SU-DHL-6 (cell line): ENCODE results near the gene PIGZ.

ENCODE experiments used
- H2AFZ ChIP-seq: fragments of 200-600 bp; sonication (generic); 2 replicates; pipeline ENCODE4 v1.6.1; 2014; ENCODE audit warnings: low read depth, mild to moderate bottlenecking, moderate library complexity, mixed read lengths, antibody characterized with exemption, low read length; ENCODE audit not compliant: severe bottlenecking
- H3F3A ChIP-seq: fragments of 200-600 bp; shearing (Covaris generic); 2 replicates; pipeline ENCODE4 v1.6.0; 2016; ENCODE audit warnings: antibody characterized with exemption, mild to moderate bottlenecking; ENCODE audit not compliant: insufficient read depth
- H3K27ac ChIP-seq: fragments of 200-600 bp; sonication (generic); 2 replicates; pipeline ENCODE4 v1.5.1; 2016; ENCODE audit warnings: low read depth, mild to moderate bottlenecking, low read length, moderate library complexity, mixed read lengths
- H3K27me3 ChIP-seq: fragments of 200-600 bp; sonication (generic), shearing (Covaris generic); 2 replicates; pipeline ENCODE4 v1.6.0; 2014; ENCODE audit warnings: mild to moderate bottlenecking, low read length
- H3K36me3 ChIP-seq: fragments of 200-600 bp; sonication (generic); 2 replicates; pipeline ENCODE4 v1.6.1; 2014; ENCODE audit warnings: mild to moderate bottlenecking, low read length, mixed read lengths
- H3K4me2 ChIP-seq: fragments of 300-600, 200-600 bp; shearing (Covaris generic), sonication (generic); 2 replicates; pipeline ENCODE4 v1.6.0; 2014; ENCODE audit warnings: low read length, low read depth, mild to moderate bottlenecking; ENCODE audit not compliant: poor library complexity, severe bottlenecking
- H3K4me3 ChIP-seq: fragments of 200-600 bp; sonication (generic); 2 replicates; pipeline ENCODE4 v1.5.1; 2014; ENCODE audit warnings: antibody characterized with exemption, low read length, mild to moderate bottlenecking, mixed read lengths; ENCODE audit not compliant: insufficient read depth, poor library complexity, severe bottlenecking
- H3K79me2 ChIP-seq: fragments of 200-600 bp; sonication (generic); 2 replicates; pipeline ENCODE4 v1.6.1; 2014; ENCODE audit warnings: mild to moderate bottlenecking, low read length, moderate library complexity; ENCODE audit not compliant: insufficient read depth
- H3K9ac ChIP-seq: fragments of 200-600 bp; sonication (generic); 2 replicates; pipeline ENCODE4 v1.7.0; 2014; ENCODE audit warnings: mild to moderate bottlenecking, low read length
- H3K9me2 ChIP-seq: fragments of 200-600 bp; sonication (generic); replicated peaks from 2 replicates; pipeline ENCODE4 v1.6.1; 2014; ENCODE audit warnings: low read length; ENCODE audit not compliant: insufficient read depth
- H3K9me3 ChIP-seq: fragments of 200-600 bp; sonication (generic); 2 replicates; pipeline ENCODE4 v1.6.1; 2014; ENCODE audit warnings: low read length, mixed read lengths; ENCODE audit not compliant: insufficient read depth
- H4K20me1 ChIP-seq: fragments of 200-600 bp; sonication (generic); 2 replicates; pipeline ENCODE4 v1.6.1; 2014; ENCODE audit warnings: low read depth, mild to moderate bottlenecking, antibody characterized with exemption, low read length, moderate library complexity, mixed read lengths
- CTCF ChIP-seq: fragments of 200-600 bp; sonication (generic); IDR thresholded peaks from one replicate; pipeline ENCODE4 v1.5.1; 2017; ENCODE audit warnings: antibody characterized with exemption, mild to moderate bottlenecking, low read length, moderate library complexity; ENCODE audit not compliant: insufficient read depth, poor library complexity, severe bottlenecking
- EZH2phosphoT487 ChIP-seq: fragments of 200-600 bp; sonication (generic), shearing (Covaris generic); conservative IDR thresholded peaks from 2 replicates; pipeline ENCODE4 v1.6.1; 2018; ENCODE audit warnings: mild to moderate bottlenecking, antibody characterized with exemption, low read length, moderate library complexity, mixed read lengths

Gene PIGZ

GRCh38 chr3:196987022-196987421, 18.4 kb upstream of the PIGZ start:
- TF ChIP-seq CTCF = no peak
- TF ChIP-seq EZH2phosphoT487 = no peak
- no peaks in the 10 kb centered on the region for H3K36me3 ChIP-seq
- H3K9me2 ChIP-seq = no peaks in the 10 kb centered on the region
- H4K20me1 ChIP-seq = no peaks in the 10 kb centered on the region
- no peaks in the 10 kb centered on the region for H3F3A ChIP-seq
- H3K27ac ChIP-seq = no peak overlapping the region
- H3K9ac ChIP-seq = no peak overlapping the region
- H3K4me3 ChIP-seq = no peak overlapping the region
- H3K27me3 ChIP-seq = no peaks in the 10 kb centered on the region
- H3K79me2 ChIP-seq = no peaks in the 10 kb centered on the region
- no peak overlapping the region for H2AFZ ChIP-seq
- 0 out of 2 replicates have a peak, but pooled peaks cover 6% of the 10 kb centered on the region for H3K9me3 ChIP-seq
- H3K4me2 ChIP-seq = no peak overlapping the region

GRCh38 chr3:196985954-196986885, 17.6 kb upstream of the PIGZ start:
- Histone ChIP-seq H2AFZ (no peak overlapping the region), H4K20me1 (no peaks in the 10 kb centered on the region), H3K9me2 (no peaks in the 10 kb centered on the region), H3K79me2 (no peaks in the 10 kb centered on the region), H3K27me3 (no peaks in the 10 kb centered on the region), H3K36me3 (no peaks in the 10 kb centered on the region), H3K9me3 (0 out of 2 replicates have a peak, but pooled peaks cover 6% of the 10 kb centered on the region), H3K27ac (no peak overlapping the region), H3K9ac (no peak overlapping the region), H3K4me3 (no peak overlapping the region), H3F3A (no peaks in the 10 kb centered on the region), H3K4me2 (no peak overlapping the region)
- TF ChIP-seq EZH2phosphoT487 = no peak
- TF ChIP-seq CTCF = no peak

GRCh38 chr3:196985298-196985697, 16.7 kb upstream of the PIGZ start:
- no peaks in the 10 kb centered on the region for H3K36me3 ChIP-seq
- H3F3A ChIP-seq = no peaks in the 10 kb centered on the region
- no peaks in the 10 kb centered on the region for H3K79me2 ChIP-seq
- no peak overlapping the region for H3K4me2 ChIP-seq
- no peak overlapping the region for H3K4me3 ChIP-seq
- no peak overlapping the region for H2AFZ ChIP-seq
- 0 out of 2 replicates have a peak, but pooled peaks cover 6% of the 10 kb centered on the region for H3K9me3 ChIP-seq
- no peaks in the 10 kb centered on the region for H4K20me1 ChIP-seq
- TF ChIP-seq EZH2phosphoT487 = no peak
- TF ChIP-seq CTCF = no peak
- no peaks in the 10 kb centered on the region for H3K9me2 ChIP-seq
- H3K27ac ChIP-seq = no peak overlapping the region
- H3K9ac ChIP-seq = no peak overlapping the region
- no peaks in the 10 kb centered on the region for H3K27me3 ChIP-seq
